IMR-90 (cell line): Measurements from ENCODE around the gene ATP1B3. TPM values are rescaled to one million over a fixed set of nuclear protein-coding genes. Genes with fewer than 3 reads are reported as not detected.
A peak's percentile ranks its signal among the peaks of the same experiment; 100 is the strongest.

Experiments used
- ATAC-seq: fragments of 200-7000 bp; cut with Tn5 transposase; 2 replicates; pipeline ENCODE4 v1.9.1; 2020; ENCODE audit warnings: low read depth, mild to moderate bottlenecking, moderate library complexity
- BruUV-seq: library from RNA; stranded (reverse); fragments of 400-500 nt; replicated peaks from 2 replicates; lab custom pipeline; 2021; lab: Mats Ljungman, UMichigan
- CTCF ChIA-PET: fragments of 300-600 bp; formaldehyde crosslinking; extraction: SDS; loops from one replicate; lab custom pipeline; 2021; ENCODE audit warnings: antibody characterized with exemption; lab: Yijun Ruan, JAX
- POLR2A ChIA-PET: fragments of 300-600 bp; sonication (Branson Sonifier 250); formaldehyde crosslinking; loops from one replicate; lab custom pipeline; 2022; ENCODE audit warnings: antibody characterized with exemption; ENCODE audit not compliant: unreplicated experiment; lab: Charles Lee
- DNase-seq: peaks from one replicate; pipeline ENCODE4 v3.0.0; 2013
- H2AFZ ChIP-seq: replicated peaks from 2 replicates; pipeline ENCODE3; 2013; ENCODE audit warnings: low read length, mild to moderate bottlenecking; ENCODE audit not compliant: poor library complexity
- H2AK5ac ChIP-seq: 2 replicates; pipeline ENCODE4 v1.6.1; 2013; ENCODE audit warnings: low read depth, low read length, inconsistent platforms
- H2AK9ac ChIP-seq: replicated peaks from 2 replicates; pipeline ENCODE3; 2013; ENCODE audit warnings: mild to moderate bottlenecking, low read depth, low read length, moderate library complexity; ENCODE audit not compliant: poor library complexity
- H2BK120ac ChIP-seq: 2 replicates; pipeline ENCODE4 v1.6.1; 2013; ENCODE audit warnings: low read depth, low read length, inconsistent platforms
- H2BK15ac ChIP-seq: 3 replicates; pipeline ENCODE4 v1.6.1; 2013; ENCODE audit warnings: low read depth, low read length, inconsistent platforms
- H2BK20ac ChIP-seq: 2 replicates; pipeline ENCODE4 v1.6.1; 2013; ENCODE audit warnings: low read depth, mild to moderate bottlenecking, inconsistent platforms, low read length, moderate library complexity
- H2BK5ac ChIP-seq: 2 replicates; pipeline ENCODE4 v1.6.1; 2013; ENCODE audit warnings: mild to moderate bottlenecking, low read depth, low read length, inconsistent platforms; ENCODE audit not compliant: poor library complexity, severe bottlenecking
- H3K14ac ChIP-seq: replicated peaks from 2 replicates; pipeline ENCODE4 v1.6.1; 2013; ENCODE audit warnings: low read depth, low read length, inconsistent platforms
- H3K18ac ChIP-seq: 2 replicates; pipeline ENCODE4 v1.6.1; 2013; ENCODE audit warnings: low read depth, low read length, control low read depth
- H3K23ac ChIP-seq: 2 replicates; pipeline ENCODE4 v1.6.1; 2013; ENCODE audit warnings: low read depth, low read length, inconsistent platforms
- H3K27ac ChIP-seq: 2 replicates; pipeline ENCODE4 v1.5.1; 2013; ENCODE audit warnings: mild to moderate bottlenecking, control low read depth, low read length; ENCODE audit not compliant: insufficient read depth
- H3K27me3 ChIP-seq: 2 replicates; pipeline ENCODE4 v1.6.1; 2013; ENCODE audit warnings: low read length; ENCODE audit not compliant: control insufficient read depth, insufficient read depth
- H3K36me3 ChIP-seq: 2 replicates; pipeline ENCODE4 v1.6.1; 2013; ENCODE audit warnings: low read length, mixed read lengths; ENCODE audit not compliant: control insufficient read depth, insufficient read depth
- H3K4ac ChIP-seq: 2 replicates; pipeline ENCODE4 v1.6.1; 2013; ENCODE audit warnings: low read depth, low read length, inconsistent platforms
- H3K4me1 ChIP-seq: 2 replicates; pipeline ENCODE4 v1.6.1; 2013; ENCODE audit warnings: low read length, mixed read lengths; ENCODE audit not compliant: control insufficient read depth, insufficient read depth
- H3K4me2 ChIP-seq: 2 replicates; pipeline ENCODE4 v1.6.1; 2013; ENCODE audit warnings: low read depth, mild to moderate bottlenecking, control low read depth, low read length, moderate library complexity
- H3K4me3 ChIP-seq: 2 replicates; pipeline ENCODE4 v1.5.1; 2013; ENCODE audit warnings: low read depth, mild to moderate bottlenecking, control low read depth, low read length, moderate library complexity; ENCODE audit not compliant: insufficient read depth
- H3K56ac ChIP-seq: 2 replicates; pipeline ENCODE4 v1.6.1; 2013; ENCODE audit warnings: low read length, inconsistent platforms; ENCODE audit not compliant: insufficient read depth; ENCODE audit errors: extremely low read depth
- H3K79me1 ChIP-seq, 2 experiments: 2 replicates each; pipeline ENCODE4 v1.6.1; 2013; ENCODE audit warnings: low read length in 2 of 2, inconsistent platforms in 1 of 2, low read depth in 1 of 2
- H3K9ac ChIP-seq: 2 replicates; pipeline ENCODE4 v1.6.1; 2013; ENCODE audit warnings: low read depth, low read length, control low read depth
- H3K9me1 ChIP-seq: 2 replicates; pipeline ENCODE4 v1.6.1; 2013; ENCODE audit warnings: low read length, inconsistent platforms; ENCODE audit not compliant: insufficient read depth
- H3K9me3 ChIP-seq: 2 replicates; pipeline ENCODE4 v1.6.1; 2013; ENCODE audit warnings: low read length; ENCODE audit not compliant: control insufficient read depth, insufficient read depth
- H4K20me1 ChIP-seq: 2 replicates; pipeline ENCODE4 v1.6.1; 2013; ENCODE audit warnings: low read length, inconsistent platforms; ENCODE audit not compliant: insufficient read depth
- H4K5ac ChIP-seq: 2 replicates; pipeline ENCODE4 v1.6.1; 2013; ENCODE audit warnings: mild to moderate bottlenecking, low read depth, low read length, control low read depth
- H4K8ac ChIP-seq, 2 experiments: 2 replicates each; pipeline ENCODE4 v1.6.1; 2013; ENCODE audit warnings: low read depth in 2 of 2, low read length in 2 of 2, control low read depth in 1 of 2, inconsistent platforms in 1 of 2
- H4K91ac ChIP-seq: 2 replicates; pipeline ENCODE4 v1.6.1; 2013; ENCODE audit warnings: low read depth, low read length, inconsistent platforms; ENCODE audit not compliant: insufficient read depth
- CEBPB ChIP-seq: IDR thresholded peaks from 2 replicates; pipeline ENCODE4 v1.6.1; 2012; ENCODE audit warnings: low read depth, low read length, improper control_type of control experiment
- CHD1 ChIP-seq: IDR thresholded peaks from 2 replicates; pipeline ENCODE4 v1.6.1; 2012; ENCODE audit warnings: low read depth, low read length, improper control_type of control experiment
- MAZ ChIP-seq: IDR thresholded peaks from 2 replicates; pipeline ENCODE4 v1.6.1; 2012; ENCODE audit warnings: low read depth, mild to moderate bottlenecking, low read length, improper control_type of control experiment, moderate library complexity, borderline replicate concordance
- NFE2L2 ChIP-seq: fragments of 150-350 bp; IDR thresholded peaks from 2 replicates; pipeline ENCODE4 v1.6.1; 2016; ENCODE audit warnings: low read depth, mild to moderate bottlenecking, low read length
- POLR2A ChIP-seq: IDR thresholded peaks from 2 replicates; pipeline ENCODE4 v1.6.1; 2012; ENCODE audit warnings: mild to moderate bottlenecking, low read depth, low read length
- RAD21 ChIP-seq: IDR thresholded peaks from 2 replicates; pipeline ENCODE4 v1.6.1; 2012; ENCODE audit warnings: low read length, improper control_type of control experiment
- RCOR1 ChIP-seq: IDR thresholded peaks from 2 replicates; pipeline ENCODE4 v1.6.1; 2012; ENCODE audit warnings: mild to moderate bottlenecking, low read length, improper control_type of control experiment; ENCODE audit not compliant: insufficient replicate concordance
- SMC3 ChIP-seq: fragments of 150-350 bp; IDR thresholded peaks from 2 replicates; pipeline ENCODE4 v1.6.1; 2016; ENCODE audit warnings: low read depth, mild to moderate bottlenecking, antibody characterized with exemption, low read length, moderate library complexity
- WGBS, 2 experiments: methylation state at CpG; one replicate each; pipeline versions ENCODE4 v1.1.5 to v1.1.7; 2013; ENCODE audit warnings: missing lambda C conversion rate in 2 of 2; ENCODE audit not compliant: insufficient read length in 1 of 2; ENCODE audit errors: extremely low coverage in 2 of 2; 5-methylcytosine and 5-hydroxymethylcytosine counted together
- dilution Hi-C: fragments of 300-500 bp; cut with HindIII; formaldehyde crosslinking; loops from one replicate; pipeline ENCODE4 v1.14.3; 2018; ENCODE audit warnings: low sequenced_read_pairs; ENCODE audit not compliant: unreplicated experiment
- in situ Hi-C: fragments of 300-500 bp; cut with MboI; formaldehyde crosslinking; loops from 3 replicates; pipeline ENCODE4 v1.14.3; 2019; ENCODE audit warnings: low sequenced_read_pairs, inconsistent platforms, mixed read lengths
- intact Hi-C: fragments of 100-400 bp; cut with micrococcal nuclease; formaldehyde crosslinking; loops from 2 replicates; pipeline ENCODE4 v1.10.0; 2022
- polyA plus RNA-seq, 3 experiments: library from polyadenylated mRNA; depleted of rRNA; stranded (reverse); fragments of >200 nt; gene quantifications; 2 replicates each; pipeline ENCODE4 v1.2.3, GENCODE V29; 2012; ENCODE audit warnings: low replicate concordance in 1 of 3
- total RNA-seq: library from RNA; depleted of rRNA; stranded (reverse); fragments of >200 nt; gene quantifications from 2 replicates; pipeline ENCODE4 v1.2.3, GENCODE V29; 2012
- TF ChIP-seq, protein P1 (sequence below): conservative IDR thresholded peaks from 2 replicates; pipeline ENCODE4 v1.5.1; 2012; ENCODE audit warnings: mild to moderate bottlenecking, low read depth, low read length, improper control_type of control experiment
- TF ChIP-seq, protein P2 (sequence below): fragments of 150-350 bp; IDR thresholded peaks from 2 replicates; pipeline ENCODE4 v1.6.1; 2016; ENCODE audit warnings: low read depth, mild to moderate bottlenecking, low read length, moderate library complexity, borderline replicate concordance

The ATP1B3 gene
- total and polyA plus RNA-seq, 2 of the 4 experiments (the other 2 are of a cell fraction), result 64.3 to 126 TPM

DNA sequence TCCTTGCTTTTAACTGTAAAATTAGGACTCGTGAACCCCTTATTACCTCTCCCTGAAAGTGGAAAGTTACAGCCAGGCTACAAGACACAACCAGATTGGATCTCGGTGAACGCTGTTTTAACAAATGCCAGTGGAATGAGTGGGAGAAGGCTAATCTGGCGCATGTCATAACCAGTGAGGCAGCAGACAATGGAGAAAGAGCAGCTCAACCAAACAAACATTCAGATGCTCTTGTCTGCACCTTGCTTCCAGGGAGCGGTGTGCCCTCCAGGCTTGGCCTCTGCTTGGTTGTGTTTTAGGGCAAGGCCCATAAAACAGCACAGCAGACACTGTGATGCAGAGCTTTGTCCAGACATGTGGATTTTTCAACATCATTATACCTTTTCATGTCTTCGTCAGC lies 45.9 kb upstream of the ATP1B3 start:
- no peak overlapping the region for H2BK5ac ChIP-seq
- no peak overlapping the region for H3K4ac ChIP-seq
- H3K56ac ChIP-seq, result no peak overlapping the region
- POLR2A ChIA-PET, result no interaction called here
- H3K14ac ChIP-seq, result no peak overlapping the region
- H3K9me3 ChIP-seq, result no peaks in the 10 kb centered on the region
- WGBS, 2 experiments, result 86% methylated on average over 1 of the region's 6 CpGs; no CpG with 5 or more reads in 1 of the 2 experiments
- DNase-seq (peak; percentile 6), ATAC-seq (no peak)
- H3K79me1 ChIP-seq, result no peaks in the 10 kb centered on the region
- H3K27me3 ChIP-seq, result peaks cover 22% of the 10 kb centered on the region
- H2AK5ac ChIP-seq, result no peak overlapping the region
- H4K8ac ChIP-seq, result no peak overlapping the region
- H2AK9ac ChIP-seq, result no peak overlapping the region
- no peak overlapping the region for H2BK120ac ChIP-seq
- no peaks in the 10 kb centered on the region for H3K36me3 ChIP-seq
- no peaks in the 10 kb centered on the region for H3K9me1 ChIP-seq
- H3K4me2 ChIP-seq, result no peak overlapping the region
- H2AFZ ChIP-seq, result no peak overlapping the region
- no peak overlapping the region for H3K27ac ChIP-seq
- no peak overlapping the region for H4K91ac ChIP-seq
- H3K18ac ChIP-seq, result no peak overlapping the region
- no peak for TF ChIP-seq SMC3
- no peak for TF ChIP-seq POLR2A
- TF ChIP-seq, protein P1, sequence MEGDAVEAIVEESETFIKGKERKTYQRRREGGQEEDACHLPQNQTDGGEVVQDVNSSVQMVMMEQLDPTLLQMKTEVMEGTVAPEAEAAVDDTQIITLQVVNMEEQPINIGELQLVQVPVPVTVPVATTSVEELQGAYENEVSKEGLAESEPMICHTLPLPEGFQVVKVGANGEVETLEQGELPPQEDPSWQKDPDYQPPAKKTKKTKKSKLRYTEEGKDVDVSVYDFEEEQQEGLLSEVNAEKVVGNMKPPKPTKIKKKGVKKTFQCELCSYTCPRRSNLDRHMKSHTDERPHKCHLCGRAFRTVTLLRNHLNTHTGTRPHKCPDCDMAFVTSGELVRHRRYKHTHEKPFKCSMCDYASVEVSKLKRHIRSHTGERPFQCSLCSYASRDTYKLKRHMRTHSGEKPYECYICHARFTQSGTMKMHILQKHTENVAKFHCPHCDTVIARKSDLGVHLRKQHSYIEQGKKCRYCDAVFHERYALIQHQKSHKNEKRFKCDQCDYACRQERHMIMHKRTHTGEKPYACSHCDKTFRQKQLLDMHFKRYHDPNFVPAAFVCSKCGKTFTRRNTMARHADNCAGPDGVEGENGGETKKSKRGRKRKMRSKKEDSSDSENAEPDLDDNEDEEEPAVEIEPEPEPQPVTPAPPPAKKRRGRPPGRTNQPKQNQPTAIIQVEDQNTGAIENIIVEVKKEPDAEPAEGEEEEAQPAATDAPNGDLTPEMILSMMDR, result no peak
- no peak for TF ChIP-seq RCOR1
- TF ChIP-seq RAD21, result no peak
- TF ChIP-seq MAZ, result no peak
- TF ChIP-seq NFE2L2, result no peak
- no peak for TF ChIP-seq CHD1
- TF ChIP-seq, protein P2, sequence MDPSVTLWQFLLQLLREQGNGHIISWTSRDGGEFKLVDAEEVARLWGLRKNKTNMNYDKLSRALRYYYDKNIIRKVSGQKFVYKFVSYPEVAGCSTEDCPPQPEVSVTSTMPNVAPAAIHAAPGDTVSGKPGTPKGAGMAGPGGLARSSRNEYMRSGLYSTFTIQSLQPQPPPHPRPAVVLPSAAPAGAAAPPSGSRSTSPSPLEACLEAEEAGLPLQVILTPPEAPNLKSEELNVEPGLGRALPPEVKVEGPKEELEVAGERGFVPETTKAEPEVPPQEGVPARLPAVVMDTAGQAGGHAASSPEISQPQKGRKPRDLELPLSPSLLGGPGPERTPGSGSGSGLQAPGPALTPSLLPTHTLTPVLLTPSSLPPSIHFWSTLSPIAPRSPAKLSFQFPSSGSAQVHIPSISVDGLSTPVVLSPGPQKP, result no peak
- no peak for TF ChIP-seq CEBPB
- no peak overlapping the region for H3K9ac ChIP-seq
- H2BK15ac ChIP-seq, result no peak overlapping the region
- no peak overlapping the region for H3K4me3 ChIP-seq
- no peak overlapping the region for H2BK20ac ChIP-seq
- dilution Hi-C loops, result no loop called here
- no peaks in the 10 kb centered on the region for H4K20me1 ChIP-seq
- H4K5ac ChIP-seq, result no peak overlapping the region
- no TSS peak for BruUV-seq
- CTCF ChIA-PET, result no interaction called here
- no peaks in the 10 kb centered on the region for H3K4me1 ChIP-seq
- in situ Hi-C loops, result no loop called here
- no peak overlapping the region for H3K23ac ChIP-seq
- intact Hi-C loops, result no loop called here
